GM21825 (cell line): ENCODE data around the gene PJVK.
"Not testable (repeated sequence)": the region's sequence is repeated elsewhere in the genome, so short reads cannot be mapped to it uniquely, and the experiment has no call there.

Source experiments
- ATAC-seq: cut with Tn5 transposase; IDR thresholded peaks from one replicate; pipeline ENCODE4 v1.9.1; 2021; ENCODE audit warnings: mild to moderate bottlenecking, moderate library complexity; ENCODE audit not compliant: unreplicated experiment

PJVK gene, protein sequence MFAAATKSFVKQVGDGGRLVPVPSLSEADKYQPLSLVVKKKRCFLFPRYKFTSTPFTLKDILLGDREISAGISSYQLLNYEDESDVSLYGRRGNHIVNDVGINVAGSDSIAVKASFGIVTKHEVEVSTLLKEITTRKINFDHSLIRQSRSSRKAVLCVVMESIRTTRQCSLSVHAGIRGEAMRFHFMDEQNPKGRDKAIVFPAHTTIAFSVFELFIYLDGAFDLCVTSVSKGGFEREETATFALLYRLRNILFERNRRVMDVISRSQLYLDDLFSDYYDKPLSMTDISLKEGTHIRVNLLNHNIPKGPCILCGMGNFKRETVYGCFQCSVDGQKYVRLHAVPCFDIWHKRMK

DNA sequence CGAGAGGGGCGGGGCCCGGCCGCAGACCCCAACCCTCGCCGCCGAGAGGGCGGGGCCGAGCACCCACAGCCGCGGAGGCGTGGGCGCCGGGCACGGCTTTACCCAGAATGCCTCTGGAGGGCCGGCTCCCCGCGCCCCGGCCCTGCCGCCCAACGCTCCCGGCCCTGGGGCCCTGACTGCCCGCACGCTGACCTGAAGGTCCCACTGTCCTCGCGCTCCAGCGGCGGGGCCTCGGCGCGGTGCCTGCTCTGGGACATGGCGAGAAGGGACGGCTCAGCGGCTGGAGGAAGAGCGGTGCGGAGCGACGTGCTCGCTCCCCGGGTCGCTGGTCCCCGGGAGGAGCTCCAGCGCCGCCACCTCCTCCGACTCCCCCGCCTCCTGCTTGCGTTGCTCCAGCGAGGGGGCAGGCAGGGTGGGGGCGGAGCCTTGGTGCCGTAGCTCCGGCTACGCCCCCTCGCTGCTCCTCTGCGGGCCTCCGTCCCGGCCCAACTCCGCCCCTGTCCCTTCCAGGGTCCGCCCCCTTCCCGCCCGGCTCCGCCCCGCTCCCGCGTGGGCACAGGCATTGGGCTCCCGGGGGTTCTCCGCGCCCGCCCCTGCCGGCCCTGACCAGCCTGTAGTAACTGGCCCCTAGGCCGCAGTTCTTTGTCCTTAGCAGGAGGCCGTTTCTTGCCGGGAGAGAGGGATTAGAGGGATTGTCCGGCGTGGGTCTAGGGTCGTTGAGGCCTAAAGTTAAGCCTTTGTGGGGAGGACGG lies at the start of gene PJVK, which contains the start of gene PRKRA:
PJVK (plus strand) TSS at position 605 of the 752 bp plus-strand sequence. CDS start 2,032 bp downstream, outside the sequence.
PRKRA (minus strand) TSS at position 402 of the 752 bp plus-strand sequence; CDS start at position 257, 145 bp downstream.
- ATAC-seq, result peak; percentile 85

DNA sequence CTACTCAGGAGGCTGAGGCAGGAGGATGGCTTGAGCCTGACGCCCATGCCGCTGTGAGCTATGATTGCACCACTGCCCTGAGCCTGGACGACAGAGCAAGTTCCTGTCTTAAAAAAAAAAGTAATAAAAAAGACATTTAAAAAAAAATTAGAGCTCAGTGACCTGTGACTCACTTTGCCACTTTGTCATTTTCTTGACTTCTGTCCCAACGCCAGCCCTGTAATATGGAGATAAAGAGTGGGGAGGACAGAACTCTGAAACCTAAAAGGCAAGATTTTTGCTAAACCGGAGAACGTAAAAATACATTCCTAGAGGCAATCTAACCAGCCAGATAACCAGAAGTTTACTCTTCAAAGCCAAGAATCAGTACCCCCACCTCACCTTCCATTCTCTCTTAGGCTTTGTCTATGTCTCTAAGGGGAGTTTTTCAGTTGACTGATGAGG lies 49.2 kb upstream of the PJVK start:
- ATAC-seq, result no peak

DNA sequence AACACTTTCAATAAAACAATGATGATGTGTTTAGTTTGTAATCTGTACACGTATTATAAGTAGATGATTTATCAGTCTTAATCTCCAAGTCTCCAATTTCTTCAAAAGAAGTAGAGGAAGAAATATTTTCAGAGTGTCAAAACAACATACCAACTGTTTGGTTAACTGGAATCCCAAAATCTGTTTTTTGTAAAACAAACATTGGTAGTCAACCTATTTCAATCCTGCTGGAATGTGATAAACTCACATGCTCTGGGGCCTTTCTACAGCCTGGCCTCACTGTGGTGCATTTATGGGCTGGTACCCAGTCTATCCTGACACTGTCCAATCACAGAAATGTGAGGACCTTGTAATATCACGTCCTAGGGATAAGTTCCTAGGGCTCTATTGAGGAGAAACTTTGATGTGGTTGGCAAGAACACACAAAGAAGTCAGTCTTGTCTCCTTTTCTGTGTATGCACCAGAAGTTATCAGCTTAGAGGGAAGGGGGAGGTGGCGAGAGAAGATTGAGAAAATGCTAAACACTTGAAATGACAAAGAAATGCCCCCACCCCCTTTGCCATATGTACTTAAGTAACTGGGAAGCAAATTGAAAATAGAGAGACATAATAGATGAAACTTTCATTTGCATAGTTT lies 47.4 kb upstream of the PJVK start:
- ATAC-seq, result peak; percentile 37

DNA sequence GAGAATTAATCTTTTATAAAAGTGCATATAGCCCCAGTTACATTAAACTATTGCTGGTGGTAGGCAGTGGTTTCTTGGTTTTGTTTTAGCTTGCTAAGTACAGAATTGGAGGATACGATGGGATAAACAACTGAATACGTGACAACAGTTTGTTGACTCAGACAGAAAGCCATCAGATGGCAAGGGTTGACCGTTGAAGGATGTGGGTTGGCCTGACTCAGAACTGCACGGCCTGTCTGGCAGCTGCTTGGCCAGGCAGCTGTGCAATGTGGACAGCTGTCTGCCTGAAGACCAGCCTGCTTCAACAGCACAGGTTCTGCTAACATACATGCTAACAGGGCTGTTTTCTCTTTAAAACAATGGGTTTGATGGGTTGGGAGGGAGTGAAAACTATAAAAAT lies 46.8 kb upstream of the PJVK start:
- peak; percentile 100 for ATAC-seq

DNA sequence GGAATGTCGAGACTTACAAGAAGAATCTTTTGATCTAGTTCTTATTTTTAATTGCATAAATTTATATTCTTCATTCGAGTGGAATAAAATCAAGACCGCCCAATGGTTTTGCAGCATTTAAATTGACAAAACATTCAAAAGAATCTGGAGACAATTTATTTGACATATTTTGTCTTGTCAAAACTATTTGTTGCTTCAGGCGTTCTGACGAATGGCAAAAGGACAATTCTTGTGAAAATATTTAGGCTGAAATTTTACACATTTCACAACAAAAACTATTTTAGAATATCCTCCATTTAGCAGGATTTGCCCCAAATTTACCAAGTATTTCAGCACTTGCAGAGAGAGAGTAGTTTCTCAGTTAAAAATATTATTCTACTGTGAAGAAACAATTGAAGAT lies 41.9 kb upstream of the PJVK start:
- ATAC-seq, result no peak

DNA sequence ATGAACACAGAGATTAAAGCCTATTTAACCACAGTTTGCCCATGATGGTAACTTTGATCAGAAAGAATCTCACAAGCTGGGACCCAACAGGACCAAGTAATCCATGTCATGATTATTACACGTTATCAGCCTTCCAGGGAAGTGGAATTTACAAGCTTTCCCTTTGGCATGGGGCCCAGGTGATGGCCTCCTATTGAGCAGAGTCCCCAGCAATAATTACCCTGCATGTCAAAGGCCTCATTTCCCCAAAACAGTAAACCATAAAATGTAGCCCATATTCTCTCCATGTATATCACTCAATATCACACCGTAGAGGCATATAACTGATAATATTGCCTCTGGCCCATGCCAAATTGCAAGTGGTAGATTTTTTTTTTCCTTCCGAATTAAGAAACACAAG lies 39.1 kb upstream of the PJVK start:
- ATAC-seq, result no peak

DNA sequence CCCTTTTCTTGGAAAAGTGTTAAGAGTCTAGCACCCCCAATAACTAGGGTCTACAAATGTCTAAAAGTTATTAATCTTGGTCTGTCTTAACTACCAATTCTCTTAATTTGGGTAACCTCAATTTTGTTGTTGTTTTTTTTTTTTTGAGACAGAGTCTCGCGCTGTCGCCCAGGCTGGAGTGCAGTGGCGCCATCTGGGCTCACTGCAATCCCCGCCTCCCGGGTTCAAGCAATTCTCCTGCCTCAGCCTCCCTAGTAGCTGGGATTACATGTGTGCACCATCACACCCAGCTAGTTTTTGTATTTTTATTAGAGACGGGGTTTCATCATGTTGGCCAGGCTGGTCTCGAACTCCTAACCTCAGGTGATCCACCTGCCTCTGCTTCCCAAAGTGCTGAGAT lies 38.7 kb upstream of the PJVK start:
- ATAC-seq, result not testable (repeated sequence)

DNA sequence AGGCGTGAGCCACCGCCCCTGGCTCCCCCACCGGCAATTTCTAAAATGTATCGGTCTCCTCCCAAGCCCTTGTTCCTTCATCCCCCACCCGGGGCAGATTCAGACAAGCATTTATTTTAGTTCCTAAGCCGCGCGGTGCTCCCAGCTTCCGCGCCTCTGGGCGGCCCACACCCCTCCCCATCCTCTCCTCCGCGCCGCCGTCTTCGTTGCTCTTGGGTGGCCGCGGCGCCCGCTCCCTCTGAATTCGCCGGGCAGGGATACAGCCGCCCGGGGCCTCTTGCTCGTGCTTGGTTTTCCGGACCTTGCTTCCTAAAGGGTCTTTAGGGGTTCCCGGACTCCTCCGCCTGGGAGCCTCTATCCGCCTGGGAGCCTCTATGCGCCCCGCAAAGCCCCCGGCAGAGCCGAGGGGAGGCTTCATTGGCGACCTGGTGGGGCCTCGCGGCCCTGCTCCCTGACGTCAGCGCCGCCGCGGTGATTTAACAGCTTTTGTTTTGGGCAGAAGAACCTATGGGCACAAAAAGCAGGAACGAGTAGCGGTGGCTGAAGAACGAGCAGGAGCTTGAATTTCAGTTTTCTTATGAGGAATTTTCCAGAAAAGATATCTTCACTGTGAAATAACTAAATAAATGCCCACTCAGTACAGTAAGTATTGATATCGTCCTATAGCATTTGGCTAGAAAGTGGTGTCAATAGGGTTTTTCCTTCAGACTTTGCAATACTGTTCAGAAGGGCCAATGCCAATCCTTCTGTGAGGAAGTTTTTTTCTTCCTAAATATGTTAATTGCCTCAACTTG lies 37.5 kb upstream of the PJVK start:
- ATAC-seq, result peak; percentile 69

DNA sequence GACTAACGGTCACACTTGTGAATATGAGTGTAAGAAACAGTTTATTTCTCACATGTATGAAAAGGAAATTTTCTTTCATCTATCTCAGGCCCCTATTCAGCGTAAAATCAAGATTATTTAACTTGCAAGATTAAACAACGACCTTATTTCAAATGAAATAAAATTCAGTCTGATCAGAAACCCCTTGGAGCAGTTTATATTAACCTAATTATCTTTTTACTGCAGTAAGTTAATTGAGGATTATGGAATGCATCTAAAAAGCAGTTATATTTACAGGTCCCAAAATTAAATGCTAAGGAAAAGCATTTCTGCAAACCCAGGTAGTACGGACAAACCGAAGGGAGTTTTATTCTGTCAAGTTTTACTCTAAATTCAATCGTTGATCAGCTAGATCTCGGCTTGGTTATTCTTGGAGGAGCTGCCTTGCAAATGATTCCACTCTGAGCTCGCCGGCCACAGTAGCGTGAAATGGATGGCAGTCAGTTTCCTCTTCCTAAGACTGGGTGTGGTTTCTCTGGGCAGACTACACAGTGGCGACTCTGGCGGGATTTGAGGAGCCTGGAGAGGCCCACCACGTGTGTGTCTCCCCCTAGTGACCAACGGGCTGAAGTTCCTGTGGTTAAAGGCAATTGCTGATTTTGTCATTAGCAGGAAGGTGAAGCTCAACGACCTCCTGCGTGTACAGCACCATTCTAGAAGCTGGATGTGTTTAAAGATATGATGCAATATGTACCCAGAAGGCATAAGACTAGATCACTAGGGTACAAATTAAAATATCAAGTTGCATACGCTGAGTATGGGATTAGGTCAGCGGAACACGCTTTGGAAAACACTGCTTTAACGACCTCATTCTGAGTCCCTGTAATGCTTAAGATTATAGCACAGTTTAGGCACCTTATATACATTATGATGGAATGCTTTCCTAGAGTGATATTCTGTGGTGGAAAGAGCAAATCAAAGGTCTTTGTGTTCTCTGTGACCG lies 36.6 kb upstream of the PJVK start:
- peak; percentile 86 for ATAC-seq

DNA sequence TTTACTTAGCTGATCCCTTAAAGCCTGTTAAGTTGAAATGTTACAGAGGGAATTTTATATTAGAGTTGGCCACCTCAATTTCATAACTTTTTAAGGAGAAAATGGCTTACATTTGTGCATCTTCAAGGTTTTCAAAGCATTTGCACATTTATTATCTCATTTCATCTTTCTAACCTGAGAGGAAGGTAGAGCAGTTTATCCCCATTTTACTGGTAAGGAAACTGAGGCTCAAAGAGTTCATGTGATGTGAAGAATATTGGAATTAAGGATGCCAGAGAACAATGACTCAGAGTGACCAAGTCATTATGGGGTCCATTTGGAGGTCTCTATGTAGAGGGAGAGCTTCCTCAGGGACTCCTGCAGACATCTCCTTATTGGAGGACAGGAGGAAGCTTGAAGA lies 35.2 kb upstream of the PJVK start:
- ATAC-seq, result no peak

DNA sequence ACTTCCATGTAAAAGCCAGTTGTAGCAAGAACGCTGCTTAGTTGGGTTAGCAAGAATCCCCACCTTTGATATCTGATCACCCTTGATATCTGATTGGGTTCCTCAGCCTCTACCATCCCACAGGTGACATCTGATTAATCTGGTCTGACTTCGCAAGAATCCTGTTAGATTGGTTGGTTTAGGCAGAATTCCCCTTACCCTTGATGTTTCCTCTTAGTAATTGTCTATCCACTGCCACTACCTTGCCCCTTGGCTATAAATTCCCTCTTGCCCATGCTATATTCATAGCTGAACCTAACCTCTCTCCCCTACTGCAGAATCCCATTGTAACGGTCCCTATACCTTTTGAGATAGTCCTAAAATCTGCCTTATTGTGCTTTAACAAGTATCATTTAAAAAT lies 33.3 kb upstream of the PJVK start:
- ATAC-seq, result no peak

DNA sequence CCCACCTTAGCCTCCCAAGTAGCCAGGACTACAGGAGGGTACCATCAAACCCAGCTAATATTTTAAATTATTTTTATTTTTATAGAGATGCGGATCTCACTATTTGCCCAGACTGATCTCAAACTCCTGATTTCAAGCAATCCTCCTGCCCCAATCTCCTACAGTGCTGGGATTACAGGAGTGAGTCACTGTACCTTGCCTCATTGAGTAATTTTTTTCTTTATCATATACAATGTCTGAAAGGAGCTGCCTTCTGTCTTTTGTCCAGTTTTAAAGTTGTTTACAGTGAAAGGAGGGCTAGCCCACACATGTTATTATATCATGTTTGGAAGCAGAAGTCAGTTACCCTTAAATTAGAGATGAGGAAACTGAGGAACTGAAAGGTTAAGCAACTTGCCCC lies 32.8 kb upstream of the PJVK start:
- no peak for ATAC-seq

DNA sequence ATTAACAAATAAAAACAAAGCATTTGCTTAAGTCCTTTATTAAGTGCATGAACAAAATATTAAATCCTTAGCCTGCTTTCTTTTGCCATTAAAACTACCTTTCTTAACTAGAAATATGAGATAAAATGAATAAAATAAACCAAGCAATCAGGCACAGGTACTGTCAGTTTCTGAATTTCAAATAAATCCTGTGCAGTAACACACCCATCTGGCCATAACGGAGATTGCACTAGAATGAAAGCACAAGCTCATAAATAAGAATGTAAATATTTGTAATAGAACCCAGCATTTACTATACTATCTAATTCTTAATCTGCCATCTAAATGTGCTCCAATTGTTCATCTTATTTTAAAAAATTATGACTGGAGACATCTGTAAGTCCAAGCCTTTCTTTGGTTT lies 32.1 kb upstream of the PJVK start:
- ATAC-seq, result no peak

DNA sequence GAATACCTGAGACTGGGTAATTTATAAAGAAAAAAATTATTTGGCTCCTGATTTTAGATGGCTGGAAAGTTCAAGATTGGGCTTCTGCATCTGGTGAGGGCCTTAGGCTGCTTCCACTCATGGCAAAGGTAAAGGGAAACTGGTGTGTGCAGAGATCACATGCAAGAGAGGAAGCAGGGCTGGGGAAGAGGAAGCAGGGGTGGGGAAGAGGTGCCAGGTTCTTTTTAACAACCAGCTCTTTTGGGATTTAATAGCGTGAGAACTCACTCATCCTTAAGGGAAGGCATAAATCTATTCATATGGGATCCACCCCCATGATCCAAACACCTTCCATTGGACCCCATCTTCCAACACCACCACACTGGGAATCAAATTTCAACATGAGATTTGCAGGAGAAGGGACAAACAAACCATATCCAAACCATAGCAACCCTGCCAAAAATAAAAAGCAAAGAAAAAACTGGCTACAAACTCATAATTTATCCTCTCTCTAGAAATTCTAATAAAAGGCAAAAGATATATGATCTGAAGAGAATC lies 30.6 kb upstream of the PJVK start:
- ATAC-seq, result no peak

DNA sequence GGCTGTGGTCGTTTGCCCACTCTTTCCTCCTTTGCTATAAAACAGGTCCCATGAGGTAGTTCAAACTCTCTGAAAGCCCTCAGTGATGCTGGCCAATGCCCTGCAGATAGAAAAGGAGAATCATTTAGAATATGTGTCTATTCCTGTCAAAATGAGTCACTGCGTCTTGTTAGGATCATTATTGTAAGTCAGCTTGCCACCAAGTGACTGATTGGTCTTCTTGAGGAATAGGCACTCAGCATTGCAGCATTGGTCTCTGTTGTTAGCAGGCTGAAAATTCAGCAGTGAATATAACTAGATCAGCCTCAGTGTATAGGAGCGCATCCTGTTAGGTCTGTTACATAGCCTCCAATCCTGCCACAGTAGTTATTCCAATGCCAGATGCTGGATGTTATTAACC lies 29.1 kb upstream of the PJVK start:
- no peak for ATAC-seq

DNA sequence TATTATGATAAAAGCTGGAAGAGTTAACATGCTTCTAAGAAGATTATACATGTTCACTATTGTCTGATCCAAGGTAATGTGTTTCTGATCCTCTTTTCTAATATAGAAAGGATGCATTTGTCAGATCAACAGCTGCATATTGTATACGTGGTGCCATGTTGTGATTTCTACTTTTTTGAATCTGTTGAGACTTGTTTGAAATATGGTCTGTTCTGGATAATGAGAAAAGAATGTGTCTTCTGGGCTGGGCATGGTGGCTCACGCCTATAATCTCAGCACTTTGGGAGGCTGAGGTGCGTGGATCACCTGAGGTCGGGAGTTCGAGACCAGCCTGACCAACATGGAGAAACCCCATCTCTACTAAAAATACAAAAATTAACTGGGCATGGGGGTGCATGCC lies 27.4 kb upstream of the PJVK start:
- not testable (repeated sequence) for ATAC-seq

DNA sequence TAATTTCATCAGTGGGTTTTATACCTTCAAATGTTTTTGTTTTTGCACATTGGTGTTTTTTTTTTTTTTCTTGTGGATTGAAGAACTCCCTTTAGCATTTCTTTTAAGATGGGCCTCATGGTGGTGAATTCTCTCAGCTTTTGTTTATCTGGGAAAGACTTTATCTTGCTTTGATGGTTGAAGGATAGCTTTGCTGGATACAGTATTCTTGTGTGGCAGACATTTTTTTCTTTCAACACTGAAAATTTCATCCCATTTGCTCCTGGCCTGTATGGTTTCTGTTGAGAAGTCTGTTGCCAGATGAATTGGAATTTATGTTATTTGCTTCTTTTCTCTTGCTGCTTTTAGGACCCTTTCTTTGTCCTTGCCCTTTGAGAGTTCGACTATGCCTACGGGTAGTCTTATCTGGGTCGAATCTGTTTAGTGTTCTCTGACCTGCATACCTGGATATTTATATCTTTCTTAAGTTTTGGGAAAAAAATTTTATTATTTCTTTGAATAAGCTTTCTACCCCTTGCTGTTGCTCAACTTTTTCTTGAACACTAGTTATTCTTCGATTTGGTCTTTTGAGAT lies 25.8 kb upstream of the PJVK start:
- no peak for ATAC-seq

DNA sequence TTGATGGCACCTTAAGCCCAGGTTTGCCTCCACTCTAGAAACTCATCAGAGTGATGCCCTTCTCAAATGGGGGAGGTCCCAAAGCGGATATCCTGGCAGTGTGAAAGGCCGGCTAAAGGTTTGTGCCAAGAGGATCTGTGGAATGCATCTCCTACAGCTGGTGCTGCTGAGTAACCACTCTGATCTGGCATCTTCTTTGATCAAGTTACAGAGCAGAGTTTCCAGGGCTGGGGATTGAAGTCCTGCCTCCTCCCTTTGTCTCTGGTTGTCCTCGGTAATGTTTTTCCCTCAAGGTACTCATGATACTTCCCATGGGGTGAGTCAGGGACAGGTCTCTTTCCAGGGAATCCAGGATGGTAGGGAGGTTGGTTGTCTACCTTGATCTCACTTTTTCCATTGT lies 24.8 kb upstream of the PJVK start:
- no peak for ATAC-seq

DNA sequence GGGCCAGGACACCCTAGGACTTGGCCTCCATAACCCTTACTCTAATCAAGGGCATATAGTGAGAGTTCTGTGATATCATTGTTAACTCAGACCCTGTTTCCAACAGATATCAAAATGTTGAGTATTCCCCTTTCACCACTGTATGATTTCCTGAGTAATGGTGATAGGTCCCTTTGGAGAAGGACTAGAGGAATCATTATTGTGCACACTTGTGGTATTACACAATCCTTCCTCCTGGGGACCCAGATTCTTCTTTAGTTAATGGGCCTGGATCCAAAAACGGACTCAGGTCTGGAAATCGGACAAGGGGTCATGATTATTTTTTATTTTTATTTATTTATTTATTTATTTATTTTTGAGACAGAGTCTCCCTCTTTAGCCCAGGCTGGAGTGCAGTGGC lies 23.7 kb upstream of the PJVK start:
- no peak for ATAC-seq
